HG03558 (cell line): ENCODE data around the gene KLHL26.
"Not testable (repeated sequence)": the region's sequence is repeated elsewhere in the genome, so short reads cannot be mapped to it uniquely, and the experiment has no call there.

Experiments used
- ATAC-seq: cut with Tn5 transposase; IDR thresholded peaks from one replicate; pipeline ENCODE4 v1.9.1; 2021; ENCODE audit warnings: moderate number of reproducible peaks; ENCODE audit not compliant: unreplicated experiment; ENCODE audit errors: extremely low read depth

The KLHL26 gene

GRCh38 chr19:18680148-18680547 is 43.3 kb downstream of the KLHL26 start:
- ATAC-seq, result not testable (repeated sequence)

- no peak for ATAC-seq
Measured at GRCh38 chr19:18682807-18683108, 45.9 kb downstream of the KLHL26 start.

DNA sequence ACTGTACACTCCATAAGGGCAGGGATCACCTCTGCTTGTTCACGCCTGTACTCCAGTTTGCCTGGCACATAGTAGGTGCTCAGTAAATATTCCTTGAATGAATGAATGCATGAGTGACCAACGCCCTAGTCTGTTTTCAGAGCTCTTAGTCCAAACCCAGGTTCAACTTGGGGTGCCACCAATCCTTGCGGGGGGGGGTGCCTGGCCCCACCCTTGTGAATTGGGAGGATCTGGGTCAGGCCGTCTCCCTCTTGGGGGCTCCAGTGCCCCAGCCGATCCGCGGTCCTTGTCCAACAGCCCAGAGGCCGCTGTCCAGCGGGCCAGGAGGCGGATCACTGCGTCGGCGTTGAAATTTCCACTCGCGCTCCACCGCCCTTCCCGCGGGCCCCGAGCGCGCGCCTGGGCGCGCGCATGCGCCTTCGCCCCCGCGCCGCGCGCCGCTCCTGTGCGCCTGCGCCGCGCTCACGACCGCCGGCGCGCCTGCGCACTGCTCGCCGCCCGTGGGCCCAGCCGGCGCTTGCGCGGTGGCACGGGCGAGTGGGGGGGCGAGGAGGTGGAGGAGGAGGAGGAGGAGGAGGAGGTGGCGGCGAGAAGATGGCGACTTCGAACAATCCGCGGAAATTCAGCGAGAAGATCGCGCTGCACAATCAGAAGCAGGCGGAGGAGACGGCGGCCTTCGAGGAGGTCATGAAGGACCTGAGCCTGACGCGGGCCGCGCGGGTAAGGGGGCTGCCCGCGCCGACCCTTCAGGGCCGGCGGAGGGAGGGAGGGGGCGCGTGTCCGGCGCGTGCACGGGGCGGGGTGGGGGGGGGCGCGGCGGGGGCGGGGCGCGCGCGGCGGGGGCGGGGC is 46.5 kb downstream of the KLHL26 start, which contains the start of gene CRTC1:
TSS of gene CRTC1 (plus strand) at position 572 of the 849 bp plus-strand sequence. CDS start at position 595, 23 bp downstream.
- peak; percentile 48 for ATAC-seq

GRCh38 chr19:18683958-18684641 is 47.3 kb downstream of the KLHL26 start:
- no peak for ATAC-seq

DNA sequence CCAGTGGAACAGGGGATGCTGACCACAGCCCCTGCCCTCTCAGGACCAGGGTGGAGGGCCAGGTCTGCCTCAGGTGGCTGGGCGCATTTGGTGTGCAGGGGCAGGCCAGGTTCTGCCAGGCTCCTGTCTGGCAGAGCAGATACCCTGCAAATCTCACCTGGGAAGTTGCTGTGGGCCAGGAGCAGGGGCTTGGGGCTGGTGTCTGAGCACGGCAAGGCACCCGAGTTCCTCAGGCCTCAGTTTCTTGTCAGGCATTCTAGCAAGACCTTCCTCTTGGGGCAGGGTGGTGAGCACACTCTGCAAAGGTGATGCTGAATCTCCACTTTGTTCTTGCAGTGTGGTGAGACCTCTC is 47.8 kb downstream of the KLHL26 start:
- ATAC-seq, result no peak

- no peak for ATAC-seq
Measured at GRCh38 chr19:18685597-18686190, 48.9 kb downstream of the KLHL26 start.

DNA sequence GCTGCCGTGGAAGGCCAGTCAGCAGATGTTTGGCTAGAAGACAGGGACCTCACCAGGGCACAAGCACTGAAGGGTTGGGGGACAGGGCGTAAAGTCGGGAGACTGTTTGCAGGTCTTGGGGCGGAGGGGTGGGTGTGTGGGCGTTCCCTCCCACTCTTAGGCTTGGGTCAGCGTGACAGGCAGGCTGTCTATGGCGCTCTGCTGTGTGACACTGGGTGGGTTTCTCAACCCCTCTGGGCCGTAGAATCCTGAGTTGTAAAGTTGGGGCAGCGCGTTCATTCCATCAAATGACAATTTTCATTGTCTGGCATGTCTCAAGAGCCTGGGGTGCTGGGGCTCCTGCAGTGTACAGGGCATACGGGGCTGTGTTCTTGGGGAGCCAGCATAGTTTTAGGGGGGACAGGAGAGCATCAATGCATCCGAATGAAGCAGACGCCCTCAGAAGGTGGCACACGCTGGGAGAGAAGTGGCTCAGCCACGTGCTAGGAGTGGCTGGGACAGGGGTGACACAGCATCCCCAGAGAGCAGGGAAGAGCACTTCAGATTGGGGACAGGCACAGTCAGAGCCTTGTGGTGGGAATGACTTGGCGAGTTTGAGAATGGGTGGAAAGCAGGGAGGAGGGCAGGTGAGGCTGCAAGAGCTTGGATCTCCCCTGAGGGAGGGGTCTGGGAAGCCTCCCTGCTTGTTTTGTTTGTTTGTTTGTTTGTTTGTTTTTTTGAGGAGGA is 51.1 kb downstream of the KLHL26 start:
- ATAC-seq, result no peak

DNA sequence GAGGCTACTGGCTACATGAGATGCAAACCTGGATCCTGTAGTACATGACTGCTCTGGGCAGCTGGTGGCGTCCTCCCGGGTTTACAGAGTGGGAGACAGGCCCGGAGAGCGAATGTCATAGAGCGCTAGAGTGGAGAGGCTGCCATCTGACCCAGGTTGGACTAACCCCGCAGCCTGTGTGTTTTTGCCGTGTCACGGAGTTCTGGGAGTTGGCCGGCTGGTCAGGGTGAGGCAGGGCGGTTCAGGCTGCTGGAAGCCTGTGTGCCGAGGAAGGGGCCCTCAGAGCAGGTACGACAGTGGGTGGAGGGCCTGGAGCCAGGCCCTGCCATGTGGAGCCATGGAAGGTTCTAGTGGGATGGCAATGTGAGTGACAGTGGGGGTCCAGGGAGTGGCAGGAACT is 59.2 kb downstream of the KLHL26 start:
- ATAC-seq, result no peak

- no peak for ATAC-seq
Measured at GRCh38 chr19:18697680-18698079, 60.9 kb downstream of the KLHL26 start.

DNA sequence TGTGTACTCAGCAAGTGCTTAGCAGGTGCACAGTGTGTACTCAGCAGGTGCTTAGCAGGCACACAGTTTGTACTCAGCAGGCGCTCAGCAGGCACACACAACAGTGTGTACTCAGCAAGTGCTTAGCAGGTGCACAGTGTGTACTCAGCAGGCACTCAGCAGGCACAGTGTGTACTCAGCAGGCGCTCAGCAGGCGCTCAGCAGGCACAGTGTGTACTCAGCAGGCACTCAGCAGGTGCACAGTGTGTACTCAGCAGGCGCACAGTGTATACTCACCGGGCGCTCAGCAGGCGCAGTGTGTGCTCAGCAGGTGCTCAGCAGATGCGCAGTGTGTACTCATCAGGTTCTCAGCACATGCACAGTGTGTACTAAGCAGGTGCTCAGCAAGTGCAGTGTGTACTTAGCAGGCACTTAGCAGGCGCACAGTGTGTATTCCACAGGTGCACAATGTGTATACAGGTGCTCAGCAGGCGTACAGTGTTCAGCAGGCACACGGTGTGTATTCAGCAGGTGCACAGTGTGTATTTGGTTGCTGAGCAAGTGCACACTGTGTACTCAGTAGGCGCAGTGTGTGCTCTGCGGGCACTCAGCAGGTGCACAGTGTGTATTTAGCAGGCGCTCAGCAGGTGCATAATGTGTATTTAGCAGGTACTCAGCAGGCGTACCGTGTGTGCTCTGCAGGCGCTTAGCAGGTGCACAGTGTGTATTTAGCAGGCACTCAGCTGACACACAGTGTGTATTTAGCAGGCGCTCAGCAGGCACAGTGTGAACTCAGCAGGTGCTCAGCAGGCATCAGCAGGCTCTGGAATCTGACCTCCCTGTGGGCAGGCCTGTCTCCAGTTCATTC is 61.7 kb downstream of the KLHL26 start:
- ATAC-seq, result no peak

GRCh38 chr19:18699403-18700054 is 62.7 kb downstream of the KLHL26 start:
- ATAC-seq, result no peak

GRCh38 chr19:18700501-18701249 is 63.8 kb downstream of the KLHL26 start:
- no peak for ATAC-seq

DNA sequence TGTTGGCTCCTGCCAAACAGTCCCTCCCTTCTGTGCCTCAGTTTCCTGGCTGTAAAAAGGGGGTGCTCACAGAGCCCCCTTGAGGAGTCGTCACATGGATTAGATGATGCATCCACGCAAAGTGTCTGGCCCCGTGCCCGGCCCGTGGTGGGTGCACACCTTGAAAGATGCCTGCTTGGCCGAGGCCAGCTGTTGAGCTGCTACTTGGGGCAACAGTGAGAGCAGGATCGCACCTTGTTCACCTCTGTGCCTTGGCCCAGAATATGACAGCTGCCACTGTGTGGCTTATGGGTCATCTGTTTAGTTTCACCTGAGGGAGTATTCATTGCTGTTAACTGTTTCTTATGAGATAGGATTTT is 64.4 kb downstream of the KLHL26 start:
- no peak for ATAC-seq

- no peak for ATAC-seq
Measured at GRCh38 chr19:18704054-18704453, 67.2 kb downstream of the KLHL26 start.

GRCh38 chr19:18704971-18705370 is 68.1 kb downstream of the KLHL26 start:
- no peak for ATAC-seq

DNA sequence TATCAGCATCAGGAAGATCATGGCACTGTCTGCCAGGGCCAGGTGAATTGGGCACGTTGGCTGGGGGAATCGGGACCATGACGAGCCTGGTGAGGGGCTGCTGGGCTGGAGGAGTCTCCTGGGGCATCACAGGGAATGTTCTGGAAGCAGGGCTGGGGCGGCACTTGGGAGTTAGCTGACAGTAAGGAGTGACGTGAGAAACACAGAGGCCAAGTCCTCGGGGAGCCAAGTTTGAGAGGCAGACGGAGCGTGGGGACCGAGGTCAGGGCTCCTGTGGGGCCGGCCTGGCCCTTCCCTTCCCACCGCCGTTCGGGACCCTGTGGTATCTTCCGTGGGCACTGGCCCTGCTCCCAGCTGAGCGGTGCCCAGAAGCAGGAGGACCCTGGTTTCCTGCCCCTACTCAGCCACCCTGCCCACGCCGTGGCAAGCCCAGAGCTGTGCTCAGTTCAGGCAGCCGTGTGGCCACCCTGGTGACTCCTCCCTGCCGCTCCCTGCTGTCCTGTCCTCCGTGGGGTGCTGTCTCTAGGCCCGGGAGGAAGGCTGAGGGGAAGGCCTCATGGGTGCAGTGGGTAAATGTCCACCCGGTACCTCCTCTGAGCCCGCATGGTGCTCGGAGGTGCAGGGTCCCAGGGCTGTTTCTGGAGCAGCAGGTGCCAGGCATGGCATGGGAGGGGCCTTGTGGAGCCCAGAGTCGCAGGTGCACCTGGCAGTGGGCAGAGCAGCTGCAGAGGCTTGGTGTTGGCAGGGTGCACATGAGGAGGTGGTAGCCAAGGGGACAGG is 71.8 kb downstream of the KLHL26 start:
- ATAC-seq, result no peak

DNA sequence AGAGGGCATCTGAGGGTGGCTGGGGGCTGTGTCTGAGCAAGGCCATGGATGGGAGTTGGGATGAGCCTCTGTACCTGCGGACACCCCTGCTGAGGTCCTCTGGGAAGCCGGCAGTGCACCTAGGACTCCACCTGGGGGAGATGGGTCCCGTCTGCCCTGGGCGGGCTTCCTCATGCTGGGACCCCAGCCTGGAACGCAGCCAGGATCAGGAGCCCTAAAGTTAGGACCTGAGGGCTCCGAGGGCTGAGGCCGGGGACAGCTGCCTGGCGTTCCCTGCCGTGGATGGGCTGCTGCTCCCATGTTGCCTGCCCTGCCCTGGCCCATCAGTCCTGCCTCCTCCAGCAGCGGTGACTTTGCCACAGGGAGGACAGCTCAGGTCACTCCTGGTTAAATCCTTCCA is 72.7 kb downstream of the KLHL26 start:
- ATAC-seq, result no peak

DNA sequence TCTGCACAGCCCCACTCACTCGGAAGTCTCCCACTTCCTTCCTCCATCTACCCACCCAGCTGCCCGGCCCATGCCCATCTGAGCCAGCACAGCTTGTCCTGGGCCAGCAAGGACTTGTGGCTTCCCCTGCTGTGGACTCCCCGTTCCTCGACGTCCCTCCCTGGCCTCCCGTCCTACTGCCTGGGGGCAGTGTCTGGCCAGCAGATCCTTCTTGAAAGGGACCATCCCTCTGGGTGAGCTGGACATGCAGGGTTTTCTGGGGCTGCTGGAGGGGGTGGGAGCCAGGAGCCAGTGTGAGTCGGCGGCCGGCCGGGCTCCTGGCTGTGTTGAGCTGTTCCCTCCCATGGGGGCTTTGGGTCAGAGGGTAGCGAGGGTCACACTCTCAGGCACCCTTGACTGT is 73.4 kb downstream of the KLHL26 start:
- ATAC-seq, result no peak
